Cardiac fibroblast (primary cell): ENCODE data around the gene TRAF2.
"Not testable (repeated sequence)": the region's sequence is repeated elsewhere in the genome, so short reads cannot be mapped to it uniquely, and the experiment has no call there.

ENCODE experiments used
- DNase-seq, 2 donors: peaks; one replicate each; pipeline versions ENCODE4 v3.0.0 to v3.0.0-alpha.2; 2010; ENCODE audit warnings: low read depth in 2 of 2
- H3K4me3 ChIP-seq, 2 donors: replicated peaks in 1 of 2; 1 replicate in 1 of 2; 2 replicates in 1 of 2; pipeline ENCODE4 v1.5.1; 2011; ENCODE audit warnings: low read depth in 2 of 2, low read length in 2 of 2, mild to moderate bottlenecking in 2 of 2, moderate library complexity in 1 of 2
- CTCF ChIP-seq: IDR thresholded peaks from one replicate; pipeline ENCODE4 v1.5.1; 2011; ENCODE audit warnings: low read depth, mild to moderate bottlenecking, low read length, inconsistent platforms

TRAF2 gene

GRCh38 chr9:136840877-136841645 lies 45.3 kb upstream of the TRAF2 start:
- peak; percentile 44 to 76 for DNase-seq
- no peak overlapping the region for H3K4me3 ChIP-seq
- no peak for TF ChIP-seq CTCF

- DNase-seq, result not testable (repeated sequence)
- H3K4me3 ChIP-seq, result peak overlapping the region in 1 of 2 donors; percentile 58
These were observed 44.5 kb upstream of the TRAF2 start for GRCh38 chr9:136841646-136842379.

DNA sequence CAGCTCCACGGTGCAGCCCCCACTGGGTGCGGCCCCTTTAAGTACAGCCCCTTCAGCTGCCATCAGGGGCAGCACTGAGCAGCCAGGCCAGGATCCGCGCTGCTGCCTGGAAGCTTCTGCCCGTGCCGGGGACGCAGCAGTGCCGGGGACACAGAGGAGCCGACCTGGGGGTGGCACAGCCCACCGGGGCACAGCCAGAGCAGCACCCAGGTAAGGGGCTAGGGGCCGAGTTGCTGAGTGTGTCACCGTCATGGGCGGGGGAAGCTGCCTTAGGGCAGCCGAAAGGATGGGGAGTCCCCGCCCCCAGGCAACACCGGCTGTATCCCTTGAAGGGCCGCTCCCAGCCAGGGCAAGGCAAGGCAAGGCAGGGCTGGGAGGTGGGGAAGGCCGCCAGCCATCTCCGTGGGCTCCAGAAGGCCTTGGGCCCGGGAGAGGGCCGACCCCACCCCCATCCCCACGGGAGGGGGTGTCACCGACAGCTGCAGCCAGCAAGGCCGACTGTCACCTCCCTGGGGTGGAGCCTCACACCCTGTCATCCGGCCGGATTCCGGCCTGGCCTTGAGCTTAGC lies 43.9 kb upstream of the TRAF2 start, which contains the start of gene AJM1:
TSS of gene AJM1 (plus strand) at position 99 of the 569 bp plus-strand sequence. CDS start 1,937 bp downstream, outside the sequence.
- peak within 1 kb of the TSS; percentile 47 to 58 for H3K4me3 ChIP-seq
- DNase-seq, result peak; percentile 79
- TF ChIP-seq CTCF, result peak; percentile 90

DNA sequence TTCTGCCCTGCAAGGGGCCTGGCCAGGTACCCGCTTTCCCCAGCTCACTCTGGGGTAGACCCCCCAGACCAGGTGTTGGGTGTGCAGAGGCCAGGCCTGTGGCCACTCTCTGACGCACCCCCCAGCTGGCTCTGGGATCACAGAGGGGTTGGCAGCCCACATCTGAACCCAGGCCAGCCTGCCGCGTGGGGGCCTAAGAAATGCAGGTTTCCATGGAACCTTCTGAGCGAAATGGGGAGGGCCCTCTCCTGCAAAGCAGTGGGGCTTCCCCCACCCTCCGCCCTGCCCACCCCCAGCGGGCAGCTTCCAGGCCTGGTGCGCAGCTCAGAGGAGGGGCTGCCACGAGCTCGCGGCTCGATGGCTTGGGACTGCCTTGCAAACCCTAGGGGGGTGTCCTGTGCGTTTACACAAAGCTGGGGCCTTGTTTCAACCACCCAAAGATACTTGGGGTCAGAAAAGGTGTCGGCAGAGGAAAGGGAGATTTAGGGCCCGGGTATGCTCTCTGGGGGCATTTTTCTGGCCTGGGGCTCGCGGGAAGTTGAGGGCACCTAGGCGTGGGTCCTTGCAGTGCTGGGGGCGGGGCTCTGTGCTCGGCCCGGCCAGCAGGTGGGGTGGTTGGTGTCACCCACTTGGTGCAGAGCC lies 43.0 kb upstream of the TRAF2 start:
- DNase-seq, H3K4me3 ChIP-seq: not testable (repeated sequence)

GRCh38 chr9:136843801-136844740 lies 42.2 kb upstream of the TRAF2 start:
- not testable (repeated sequence) for H3K4me3 ChIP-seq
- TF ChIP-seq CTCF, result peak; percentile 39
- DNase-seq, result peak; percentile 13 to 19

DNA sequence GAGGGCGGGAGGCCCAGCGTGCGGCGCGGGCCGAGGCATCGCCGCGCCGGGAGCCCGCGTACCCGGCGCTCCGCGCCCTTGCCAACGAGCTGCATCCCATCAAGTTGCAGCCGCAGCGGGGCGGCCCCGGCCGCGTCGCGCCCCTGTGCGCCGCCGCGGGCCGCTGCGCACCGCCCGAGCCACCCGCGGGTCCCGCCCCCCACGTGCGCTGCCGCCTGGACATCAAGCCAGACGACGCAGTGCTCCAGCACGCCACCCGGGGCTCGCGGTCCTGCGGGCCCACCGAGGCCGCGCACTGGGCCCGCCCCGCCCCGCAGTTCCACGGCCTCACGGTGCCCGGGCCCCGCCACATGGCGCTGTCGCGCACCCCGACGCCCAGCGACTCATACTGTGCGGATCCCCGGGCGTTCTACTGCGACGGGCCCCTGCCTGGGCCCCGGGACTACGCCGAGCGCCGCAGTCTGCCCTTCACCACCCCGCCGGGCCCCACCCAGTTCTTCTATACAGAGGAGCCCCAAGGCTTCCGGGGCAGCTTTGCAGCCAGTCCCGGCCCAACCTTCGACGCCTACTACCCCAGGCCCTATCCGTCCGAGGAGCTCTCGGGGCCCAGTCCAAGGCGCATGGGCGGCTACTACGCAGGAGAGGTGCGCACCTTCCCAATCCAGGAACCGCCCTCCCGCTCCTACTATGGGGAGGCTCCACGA lies 41.4 kb upstream of the TRAF2 start:
- no peak overlapping the region for H3K4me3 ChIP-seq
- no peak for TF ChIP-seq CTCF
- DNase-seq, result no peak
